Stimulated activated CD4-positive, alpha-beta T cell treated with anti-CD3 and anti-CD28 coated beads, TNF-alpha, amount 100 ng/mL, for 1 hour (primary cell): Measurements from ENCODE around the gene THSD4.

Experiments used
- DNase-seq, 3 donors: peaks; one replicate each; pipeline ENCODE4 v3.0.0-alpha.2; 2020; ENCODE audit warnings: low read depth in 3 of 3, low spot score in 1 of 3

The THSD4 gene

DNA sequence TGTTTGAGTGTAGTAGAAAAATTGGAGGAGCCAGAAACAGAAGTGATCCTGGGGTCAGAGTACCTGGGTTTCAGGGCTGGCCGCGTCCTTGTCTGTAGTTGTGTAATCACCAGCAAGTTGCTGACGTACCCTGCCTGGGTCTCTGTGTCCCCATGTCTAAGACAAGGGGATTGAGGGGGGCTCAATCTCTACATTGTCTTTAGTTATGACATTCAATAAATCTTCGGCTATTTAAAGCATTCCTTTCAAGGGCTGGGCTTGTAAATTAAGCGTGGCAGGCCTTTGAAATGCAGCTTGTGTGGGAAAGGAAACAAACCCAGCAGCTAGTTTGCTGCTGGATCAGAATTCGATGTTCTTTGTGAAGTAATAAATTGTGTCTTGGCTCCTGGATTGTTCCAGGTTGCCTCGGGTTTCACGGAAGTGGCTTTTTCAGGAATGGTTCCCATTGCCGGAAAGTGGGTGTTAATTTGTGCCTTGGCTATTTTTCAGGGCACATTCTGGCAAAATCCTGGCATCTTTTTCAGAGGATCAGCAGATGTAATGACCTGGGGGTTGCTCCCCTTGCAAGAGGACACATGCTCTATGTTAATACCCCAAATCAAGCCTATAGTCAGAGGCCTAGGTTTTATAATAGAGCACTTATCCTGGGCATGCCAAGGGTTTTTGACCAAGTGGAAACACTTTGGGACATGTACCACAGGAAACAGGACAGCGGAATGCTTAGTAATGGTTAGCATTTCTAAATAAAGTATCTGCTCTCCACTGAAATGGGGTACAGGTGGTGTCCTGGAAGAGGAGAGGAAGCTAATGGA lies 400.3 kb downstream of the THSD4 start:
- DNase-seq: no peak

DNA sequence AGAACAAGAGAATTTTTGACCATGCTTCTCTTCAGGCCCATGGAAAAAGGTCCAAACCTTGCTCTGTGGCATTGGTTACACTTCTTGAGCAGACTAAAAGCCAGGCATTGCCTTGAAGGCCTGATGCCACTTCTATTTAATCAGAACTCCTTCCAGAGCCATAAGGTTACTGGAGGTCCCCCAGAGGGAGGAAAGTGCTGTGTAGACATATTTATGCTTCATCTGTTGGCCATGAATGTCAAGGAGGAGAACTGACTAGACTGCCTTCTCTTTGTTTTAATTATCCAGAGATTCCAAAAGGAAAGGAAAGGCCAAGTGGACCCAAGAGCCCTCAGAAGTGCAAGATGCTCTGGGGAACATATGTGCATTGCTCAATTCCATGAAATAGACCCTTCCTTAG lies 402.5 kb downstream of the THSD4 start:
- no peak for DNase-seq

DNA sequence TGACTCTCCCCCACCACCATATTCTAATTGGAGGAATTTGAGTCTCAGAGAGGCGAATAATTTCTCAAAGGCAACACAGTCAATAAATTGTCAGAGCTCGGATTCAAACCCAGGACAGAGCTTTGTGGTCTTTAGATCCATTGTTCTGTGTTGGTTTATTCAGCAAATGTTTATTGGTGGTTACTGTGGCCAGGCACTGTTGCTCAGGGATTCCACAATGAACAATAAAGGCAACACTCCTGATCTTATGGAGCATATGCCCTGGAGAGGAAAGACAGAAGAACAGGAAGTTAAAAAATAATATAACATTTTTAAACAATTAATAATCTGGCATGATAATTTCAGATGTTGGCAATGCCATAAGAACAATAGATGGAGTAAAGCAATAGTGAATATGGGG lies 403.4 kb downstream of the THSD4 start:
- no peak for DNase-seq

DNA sequence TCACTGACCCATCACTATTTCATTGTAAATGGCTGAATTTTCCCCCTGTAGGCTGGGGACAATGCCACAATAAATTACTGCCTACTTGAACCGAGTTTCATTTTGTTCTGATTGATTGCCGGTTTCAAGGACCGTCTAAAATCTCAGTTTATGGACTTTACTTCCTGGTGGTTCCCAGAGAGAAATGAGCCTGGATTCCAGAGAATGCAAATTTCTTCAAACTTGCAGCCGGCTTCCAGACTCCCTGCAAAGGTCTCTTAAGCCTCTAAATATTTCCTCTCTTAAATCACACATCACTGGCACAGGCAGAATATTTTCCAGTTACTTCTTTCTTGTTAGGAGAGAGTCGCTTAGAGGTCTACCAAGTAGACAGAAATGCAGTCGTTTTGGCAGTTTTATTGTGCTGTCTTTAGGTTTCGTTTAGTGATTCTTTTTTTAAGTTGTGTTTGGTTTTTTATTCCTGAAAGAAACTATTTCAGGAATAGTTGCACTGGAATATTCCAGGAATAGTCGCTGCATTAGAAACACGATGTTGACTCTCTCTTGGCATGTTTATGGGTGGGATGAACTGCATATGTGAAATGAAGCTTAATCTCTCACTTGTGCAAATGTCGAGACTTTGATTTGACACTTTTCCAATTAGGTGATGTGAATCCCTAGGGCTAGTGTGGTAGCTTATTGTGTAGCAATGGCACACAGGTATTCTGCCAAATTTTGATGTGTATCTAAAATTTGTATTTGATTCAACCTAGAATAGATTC lies 411.0 kb downstream of the THSD4 start:
- no peak for DNase-seq

DNA sequence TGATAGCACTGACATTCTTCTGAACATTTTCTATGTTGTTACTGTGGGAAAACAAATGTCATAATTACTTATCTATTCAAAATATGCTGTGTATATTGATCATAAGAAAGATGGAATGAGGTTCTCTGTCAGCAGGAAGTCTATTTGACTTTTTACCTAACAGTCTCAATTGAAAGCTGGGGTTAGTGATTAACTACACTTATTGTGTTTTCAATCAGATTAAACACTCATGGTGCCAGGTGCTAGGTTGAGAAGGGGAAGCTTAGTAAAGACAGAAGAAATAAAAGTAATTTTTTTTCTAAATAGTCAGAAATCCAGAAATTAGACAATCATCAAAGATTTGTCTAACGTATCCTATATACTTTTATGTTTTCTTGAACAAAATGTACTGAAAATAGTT lies 414.1 kb downstream of the THSD4 start:
- no peak for DNase-seq

DNA sequence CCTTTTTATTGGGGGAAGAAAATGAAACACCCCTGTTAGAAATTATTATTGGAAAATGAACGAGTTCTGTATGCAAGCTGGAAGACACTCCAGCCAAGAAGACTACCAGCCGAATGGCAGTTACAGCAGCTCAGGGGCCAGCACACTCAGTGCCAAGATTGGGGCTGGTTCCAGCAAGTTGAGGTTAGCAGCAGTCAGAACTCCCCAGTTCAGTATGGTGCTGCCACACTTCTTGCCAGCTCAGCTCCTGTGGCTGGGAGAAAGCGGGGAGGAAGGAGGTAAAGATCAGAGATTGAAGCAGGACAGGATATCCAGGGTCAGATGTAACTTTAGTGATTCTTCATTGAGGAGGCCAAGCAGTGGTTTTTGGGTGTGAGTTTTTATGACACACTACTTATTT lies 414.8 kb downstream of the THSD4 start:
- DNase-seq: no peak

DNA sequence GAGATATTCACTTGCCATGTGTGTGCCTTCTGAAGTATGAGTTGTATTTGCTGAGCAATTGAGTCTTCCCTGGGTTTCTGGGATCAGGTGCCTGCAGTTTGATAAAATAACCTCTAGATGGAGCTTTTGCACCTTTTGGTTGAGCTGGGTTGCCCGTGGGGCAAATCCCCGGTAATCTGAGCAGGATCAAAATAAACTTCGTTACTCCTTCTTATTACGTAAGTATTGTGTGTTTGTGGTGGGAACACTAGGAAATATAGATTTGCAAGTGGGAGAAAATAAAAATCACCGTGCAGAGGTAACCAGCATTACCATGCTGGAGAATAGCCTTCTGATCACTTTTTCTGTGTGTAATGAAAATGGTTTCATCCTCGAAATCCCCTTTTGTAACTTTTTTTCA lies 417.7 kb downstream of the THSD4 start:
- no peak for DNase-seq

DNA sequence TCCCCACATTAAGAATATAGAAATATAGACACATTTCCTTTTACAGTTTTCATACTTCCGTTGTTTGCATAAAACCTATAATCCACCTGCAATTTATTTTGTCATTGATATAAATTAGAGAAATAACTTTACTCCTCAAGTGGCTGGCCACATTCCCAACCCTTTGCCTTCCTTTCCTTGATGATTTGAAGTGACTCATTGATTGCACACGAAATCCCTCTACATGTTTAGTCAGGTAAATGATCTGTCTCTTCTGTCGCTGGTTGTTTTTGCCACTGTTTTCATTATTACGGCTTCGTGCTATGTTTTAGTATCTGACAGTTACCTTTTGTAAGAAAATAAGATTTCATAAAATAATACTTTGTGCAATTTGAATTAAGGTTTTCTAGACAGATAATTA lies 422.9 kb downstream of the THSD4 start:
- DNase-seq: no peak

DNA sequence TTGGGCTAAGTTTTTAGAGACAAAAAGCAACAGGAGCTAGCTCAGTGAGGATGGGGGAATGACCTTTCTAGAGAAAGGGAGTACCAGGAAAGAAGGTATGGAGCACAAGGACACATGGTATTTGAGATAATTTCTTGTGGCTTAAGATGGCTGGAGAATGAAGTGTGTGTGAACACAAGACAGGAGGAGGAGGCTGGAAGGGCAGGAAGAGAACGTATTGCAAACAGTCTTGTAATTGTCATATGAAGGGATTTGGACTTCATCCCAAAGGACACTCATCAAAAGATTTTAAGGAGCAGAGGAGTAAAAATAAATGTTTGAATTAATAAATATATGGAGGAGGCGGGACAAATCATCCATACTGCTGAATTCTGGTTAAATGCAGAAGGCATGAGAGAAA lies 426.5 kb downstream of the THSD4 start:
- DNase-seq: no peak

DNA sequence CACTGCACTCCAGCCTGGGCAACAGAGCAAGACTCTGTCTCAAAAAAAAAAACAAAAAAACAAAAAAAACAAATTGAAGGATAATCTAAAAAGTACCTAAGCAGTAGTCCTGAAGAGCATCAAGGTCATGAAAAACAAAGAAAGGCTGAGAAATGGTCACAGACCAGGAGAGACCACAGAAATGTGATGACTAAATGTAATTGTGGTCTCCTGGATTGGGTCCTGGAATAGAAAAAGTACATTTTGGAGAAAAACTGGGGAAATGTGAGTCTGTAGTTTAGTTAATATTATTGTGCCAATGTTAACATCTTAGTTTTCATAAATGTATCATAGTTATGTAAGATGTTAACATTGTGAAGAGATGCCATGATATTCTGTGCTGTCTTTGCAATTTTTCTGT lies 427.6 kb downstream of the THSD4 start:
- DNase-seq: no peak

DNA sequence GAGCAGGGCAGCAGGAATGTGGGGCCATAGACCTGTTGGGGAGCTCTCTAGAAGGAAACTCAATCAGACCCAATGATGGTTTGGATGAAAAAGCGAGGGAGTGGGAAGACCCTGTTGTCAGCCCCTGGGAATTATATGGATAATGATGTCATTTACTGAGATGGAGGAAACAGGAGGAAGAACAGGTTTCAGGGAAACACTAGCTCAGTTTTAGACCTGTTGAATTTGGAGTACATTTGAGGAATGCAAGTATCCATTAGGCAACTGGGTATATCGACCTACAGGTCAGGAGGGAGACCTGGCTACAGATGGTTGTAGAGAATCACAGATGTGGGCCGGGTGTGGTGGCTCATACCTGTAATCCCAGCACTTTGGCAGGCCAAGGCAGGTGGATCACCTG lies 428.1 kb downstream of the THSD4 start:
- DNase-seq: no peak

DNA sequence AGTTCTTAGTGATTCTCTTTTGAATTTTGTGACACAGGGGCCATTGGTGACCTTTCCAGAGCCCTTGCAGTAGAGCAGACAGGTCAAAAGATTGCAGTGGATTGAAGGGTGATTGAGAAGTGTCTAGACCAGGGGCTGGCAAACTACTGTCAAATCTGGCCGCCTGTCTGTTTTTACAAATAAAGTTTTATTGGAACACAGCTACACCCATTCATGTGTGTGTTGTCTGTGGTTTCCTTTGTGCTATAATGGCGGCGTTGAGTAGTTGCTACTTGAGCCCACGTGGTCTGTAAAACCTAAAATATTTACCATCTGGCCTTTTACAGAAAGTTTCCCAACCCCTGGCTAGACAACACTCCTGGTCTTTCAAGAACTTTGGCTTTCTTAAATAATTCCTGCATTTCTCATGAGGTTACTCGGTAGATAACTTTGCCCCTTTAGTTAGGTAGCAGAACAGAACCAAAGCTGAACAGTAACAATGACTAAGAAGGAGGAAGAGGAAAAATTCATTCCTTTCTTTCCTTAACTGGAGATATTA lies 430.0 kb downstream of the THSD4 start:
- no peak for DNase-seq

DNA sequence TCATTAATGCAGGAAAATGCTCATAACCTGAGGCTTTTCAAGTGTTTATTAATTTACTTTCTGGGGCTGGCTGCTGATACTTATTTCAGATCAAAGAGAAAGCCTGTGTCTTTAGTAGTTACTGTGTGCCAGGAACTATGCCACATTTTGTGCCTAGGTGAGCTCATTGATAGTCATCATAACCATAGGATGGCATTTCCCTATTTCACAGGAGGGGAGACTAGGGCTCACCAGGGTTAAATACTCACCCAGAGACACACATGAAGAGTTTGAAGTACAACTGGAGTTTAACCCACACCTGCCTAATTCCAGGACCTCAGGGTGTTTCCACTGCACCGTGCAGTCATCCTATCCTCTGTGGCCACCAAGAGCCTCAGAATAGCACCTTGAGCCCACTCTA lies 430.7 kb downstream of the THSD4 start:
- DNase-seq: no peak

DNA sequence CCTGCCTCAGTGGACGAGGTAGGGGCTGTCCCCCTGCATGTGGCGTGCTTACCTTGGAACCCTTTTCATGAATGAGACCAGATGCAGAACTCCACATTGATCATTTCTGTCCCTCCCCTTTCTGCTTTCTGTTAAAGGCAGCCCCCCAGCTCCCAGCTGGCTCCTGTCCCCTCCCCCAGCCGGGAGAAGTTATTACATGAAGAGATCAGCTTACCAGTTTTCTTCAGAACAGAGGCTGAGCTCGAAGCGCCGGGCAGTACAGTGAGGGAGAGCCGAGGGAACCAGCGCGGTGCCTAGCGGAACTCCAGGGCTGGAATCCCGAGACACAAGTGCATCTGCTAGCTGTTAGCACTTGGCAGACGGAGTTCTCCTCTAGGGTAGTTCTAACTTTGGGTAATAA lies 431.7 kb downstream of the THSD4 start:
- no peak for DNase-seq

DNA sequence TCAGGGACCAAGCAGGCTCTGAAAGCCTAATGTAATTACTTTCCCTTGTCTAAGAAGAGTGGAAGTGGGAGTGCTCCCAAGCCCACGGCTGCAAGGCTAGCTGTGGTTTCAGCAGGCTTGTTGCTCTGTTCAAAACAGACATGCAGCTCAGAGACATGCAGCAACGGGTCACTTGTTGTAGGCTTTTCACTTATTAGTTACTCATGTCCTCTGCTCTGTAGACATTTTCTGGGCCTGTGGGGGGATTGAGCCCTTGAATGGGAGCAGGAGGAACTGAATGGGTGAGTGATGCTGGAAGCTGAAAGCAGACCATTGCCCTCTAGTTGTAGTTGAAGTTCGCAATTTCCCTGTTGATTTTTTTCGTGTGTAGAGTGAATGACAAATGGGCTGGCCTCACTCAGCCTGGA lies 433.1 kb downstream of the THSD4 start:
- no peak for DNase-seq

DNA sequence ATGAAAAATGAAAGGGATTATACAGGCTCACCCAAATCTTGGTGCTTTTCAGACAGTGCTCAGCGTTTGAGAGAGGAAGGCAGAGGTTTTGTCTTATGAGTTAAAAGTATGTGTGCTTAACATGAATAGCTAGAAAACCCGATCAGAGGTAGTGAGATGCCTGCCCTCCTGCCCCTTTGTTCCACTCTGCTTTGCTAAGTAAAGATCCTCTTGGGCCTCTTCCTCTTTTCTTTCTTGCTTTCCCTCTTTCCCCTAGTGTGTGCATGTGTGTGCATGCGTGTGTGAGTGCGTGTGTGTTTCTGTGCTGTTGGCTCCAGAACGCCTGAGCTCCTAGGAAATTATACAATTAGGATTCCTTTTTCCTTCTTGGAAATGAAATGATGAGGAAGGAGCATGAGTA lies 433.8 kb downstream of the THSD4 start:
- DNase-seq: no peak

DNA sequence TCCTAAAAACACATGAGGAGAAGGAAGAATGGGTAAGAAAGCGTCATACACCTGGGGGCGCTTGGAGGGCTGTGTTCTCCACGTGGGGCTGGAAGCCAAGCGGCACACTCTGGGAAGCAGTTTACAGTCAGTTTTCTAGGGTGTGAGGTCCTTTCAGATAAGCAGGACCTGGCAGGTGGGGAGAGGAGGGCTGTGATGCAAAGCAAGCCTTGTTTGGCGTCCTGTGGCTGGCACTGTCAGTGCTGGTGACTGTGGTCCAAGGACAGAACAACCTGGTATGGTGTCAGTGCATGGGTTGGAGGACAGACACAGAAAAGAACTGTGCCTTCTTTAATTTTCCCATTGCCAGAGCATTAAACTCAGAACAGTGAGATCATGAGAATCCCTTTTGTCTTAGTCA lies 434.4 kb downstream of the THSD4 start:
- no peak for DNase-seq

DNA sequence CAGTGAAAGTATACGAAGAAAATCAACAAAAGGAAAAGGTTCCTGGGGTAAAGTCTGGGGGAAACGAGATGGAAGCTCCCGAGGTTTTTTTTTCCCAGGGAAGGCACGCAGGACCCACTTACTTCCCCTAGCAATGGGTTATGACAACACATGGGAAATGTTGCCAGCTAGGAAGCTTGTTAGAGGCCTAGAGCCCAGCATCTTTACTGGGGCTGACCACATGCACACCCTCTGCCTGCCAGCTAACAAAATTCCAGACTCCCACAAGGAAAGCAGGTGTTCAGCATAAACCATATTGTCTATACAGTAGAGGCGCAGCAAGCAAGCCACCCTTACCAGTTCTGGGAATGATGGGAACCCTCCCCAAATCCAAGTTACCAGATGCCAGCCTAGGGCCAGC lies 436.3 kb downstream of the THSD4 start:
- DNase-seq: no peak

DNA sequence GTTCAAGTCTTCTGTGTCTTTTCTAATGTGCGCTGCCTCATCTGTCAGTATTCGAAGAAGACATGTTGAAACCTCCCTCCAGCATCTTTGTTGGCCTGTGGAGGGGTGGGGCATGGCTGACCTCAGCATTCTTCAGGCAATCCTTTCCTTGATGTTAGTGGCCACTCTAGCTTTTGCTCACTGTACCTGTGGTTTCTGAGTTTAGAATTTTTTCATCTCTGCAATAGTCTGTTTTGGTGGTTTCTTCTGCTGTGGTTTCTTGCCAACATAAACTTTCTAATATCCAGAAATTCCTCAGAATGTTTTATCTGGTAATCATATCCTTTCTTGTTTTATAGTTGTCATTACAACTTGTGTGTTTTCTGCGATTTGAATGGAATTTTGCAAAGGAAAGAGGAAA lies 443.8 kb downstream of the THSD4 start:
- DNase-seq: no peak

DNA sequence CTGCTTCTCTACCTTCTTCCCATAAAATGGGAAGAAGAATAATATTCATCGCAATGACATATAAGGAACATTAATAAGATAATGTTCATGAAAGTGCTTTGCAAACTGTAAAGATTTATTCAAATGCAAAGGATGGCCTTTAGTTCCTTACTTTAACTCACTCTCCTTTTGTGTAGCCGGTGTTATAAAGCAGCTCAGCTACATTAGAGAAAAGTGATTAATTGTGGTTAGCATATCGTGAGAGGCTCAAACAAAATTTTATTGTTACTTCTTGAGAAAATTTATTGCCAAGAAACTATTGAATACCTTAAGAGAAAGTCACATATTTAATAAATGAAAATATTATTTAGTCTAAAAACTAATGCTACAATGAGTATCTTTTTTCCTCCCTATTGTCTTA lies 444.3 kb downstream of the THSD4 start:
- DNase-seq: no peak

DNA sequence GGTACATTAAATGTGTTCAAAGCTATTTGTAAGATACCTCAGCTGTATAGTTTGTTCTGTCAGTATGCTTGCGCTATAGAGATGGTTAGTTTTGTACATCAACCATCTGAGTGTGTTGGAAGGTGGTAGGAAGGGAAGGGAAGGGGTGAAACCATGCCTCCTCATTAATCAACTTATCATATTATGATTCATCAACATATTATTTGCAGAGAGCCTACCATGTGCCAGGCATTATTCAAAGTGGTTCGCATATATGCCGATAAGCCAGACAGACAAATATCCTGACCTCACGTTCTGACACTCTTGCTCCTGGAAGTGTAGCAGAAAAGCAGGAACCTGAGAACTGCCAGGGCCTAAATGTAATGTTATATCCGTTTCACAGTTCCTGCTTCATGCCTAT lies 447.0 kb downstream of the THSD4 start:
- DNase-seq: no peak

DNA sequence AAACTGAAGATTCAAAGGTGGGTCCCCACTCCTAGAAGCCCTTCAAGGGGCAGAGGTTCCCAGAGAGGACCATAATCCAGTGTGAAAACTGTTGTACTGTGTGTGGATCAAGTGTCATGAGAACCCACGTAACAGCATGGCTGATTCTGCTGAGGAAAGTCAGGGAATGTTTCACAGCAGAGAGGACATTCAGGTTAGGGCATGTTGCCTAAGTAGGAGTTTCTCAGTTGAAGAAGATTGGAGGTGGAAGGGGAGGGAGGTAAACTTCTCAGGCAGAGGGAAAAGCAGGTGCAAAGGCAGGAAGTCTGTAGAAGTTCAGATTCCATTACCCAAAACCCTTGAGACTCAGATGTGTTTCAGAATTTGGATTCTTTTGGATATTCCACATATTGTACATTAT lies 448.9 kb downstream of the THSD4 start:
- no peak for DNase-seq

DNA sequence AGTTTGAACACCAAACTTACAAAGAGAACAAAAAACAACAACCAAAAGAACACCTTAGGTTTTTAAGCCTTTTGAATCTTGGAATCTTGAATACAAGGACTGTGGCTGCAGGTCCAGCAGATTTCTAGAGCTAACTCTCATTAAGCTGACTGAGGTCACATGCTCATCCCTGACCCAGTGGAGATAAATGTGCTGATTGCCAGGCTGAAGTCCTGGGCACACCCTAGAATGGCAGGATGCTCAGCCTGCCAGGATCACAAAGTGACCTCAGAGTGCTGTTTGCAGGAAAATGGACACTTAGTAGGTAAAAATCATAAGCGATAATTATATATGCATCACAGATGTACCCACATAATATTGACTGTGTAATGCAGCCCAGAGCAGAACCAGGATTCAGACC lies 449.7 kb downstream of the THSD4 start:
- DNase-seq: no peak
